HEK293T (cell line): ENCODE results near the gene KSR2.

Source experiments
- CTCF ChIA-PET: fragments of 350-600 bp; formaldehyde crosslinking; extraction: SDS; loops from one replicate; lab custom pipeline; 2021; ENCODE audit warnings: antibody characterized with exemption, inconsistent platforms; lab: Yijun Ruan, JAX
- POLR2A ChIA-PET: fragments of 350-600 bp; formaldehyde crosslinking; extraction: SDS; loops from one replicate; lab custom pipeline; 2020; ENCODE audit warnings: antibody characterized with exemption, inconsistent platforms; lab: Yijun Ruan, JAX
- DNase-seq: peaks from one replicate; pipeline ENCODE4 v3.0.0; 2012; ENCODE audit warnings: mixed read lengths; ENCODE audit errors: extremely low spot score
- ARNT ChIP-seq: fragments of 450-650 bp; IDR thresholded peaks from 2 replicates; pipeline ENCODE4 v1.6.1; 2017; ENCODE audit warnings: mild to moderate bottlenecking
- BHLHE40 ChIP-seq: fragments of 450-650 bp; IDR thresholded peaks from 2 replicates; pipeline ENCODE4 v1.6.1; 2016; ENCODE audit warnings: mild to moderate bottlenecking, moderate library complexity, borderline replicate concordance
- CTBP1 ChIP-seq: fragments of 450-650 bp; IDR thresholded peaks from 2 replicates; pipeline ENCODE4 v1.6.1; 2016; ENCODE audit warnings: borderline replicate concordance
- ELF4 ChIP-seq: fragments of 450-650 bp; IDR thresholded peaks from 2 replicates; pipeline ENCODE4 v1.6.1; 2017; ENCODE audit warnings: antibody characterized with exemption
- FOXA1 ChIP-seq: fragments of 450-650 bp; IDR thresholded peaks from 2 replicates; pipeline ENCODE4 v1.6.1; 2016; ENCODE audit warnings: mild to moderate bottlenecking
- FOXK2 ChIP-seq: fragments of 450-650 bp; IDR thresholded peaks from 2 replicates; pipeline ENCODE4 v1.6.1; 2016; ENCODE audit warnings: mild to moderate bottlenecking
- FOXM1 ChIP-seq: fragments of 450-650 bp; IDR thresholded peaks from 2 replicates; pipeline ENCODE4 v1.6.1; 2017; ENCODE audit warnings: mild to moderate bottlenecking, borderline replicate concordance
- HDGF ChIP-seq: fragments of 450-650 bp; IDR thresholded peaks from 2 replicates; pipeline ENCODE4 v1.6.1; 2017; ENCODE audit warnings: antibody characterized with exemption, borderline replicate concordance
- L3MBTL2 ChIP-seq: fragments of 450-650 bp; conservative IDR thresholded peaks from 2 replicates; pipeline ENCODE4 v1.6.1; 2016; ENCODE audit warnings: mild to moderate bottlenecking
- LEF1 ChIP-seq: fragments of 450-650 bp; IDR thresholded peaks from 2 replicates; pipeline ENCODE4 v1.6.1; 2017; ENCODE audit warnings: mild to moderate bottlenecking, borderline replicate concordance
- NFRKB ChIP-seq: fragments of 450-650 bp; IDR thresholded peaks from 2 replicates; pipeline ENCODE4 v1.6.1; 2016; ENCODE audit warnings: mild to moderate bottlenecking, moderate library complexity
- SP1 ChIP-seq: fragments of 450-650 bp; IDR thresholded peaks from 2 replicates; pipeline ENCODE4 v1.6.1; 2017
- SUZ12 ChIP-seq: fragments of 450-650 bp; IDR thresholded peaks from 2 replicates; pipeline ENCODE4 v1.6.1; 2016; ENCODE audit warnings: mild to moderate bottlenecking
- TARDBP ChIP-seq: fragments of 450-650 bp; IDR thresholded peaks from 2 replicates; pipeline ENCODE4 v1.6.1; 2016
- ZNF384 ChIP-seq: fragments of 450-650 bp; IDR thresholded peaks from 2 replicates; pipeline ENCODE4 v1.6.1; 2016
- TF ChIP-seq, protein P1 (sequence below): fragments of 450-650 bp; IDR thresholded peaks from 2 replicates; pipeline ENCODE4 v1.6.1; 2016

The KSR2 gene

GRCh38 chr12:117890644-117891043 is 78.1 kb downstream of the KSR2 start:
- no peak for DNase-seq
- TF ChIP-seq HDGF, result no peak
- TF ChIP-seq FOXA1, result no peak
- no peak for TF ChIP-seq ARNT
- TF ChIP-seq SP1, result no peak
- no peak for TF ChIP-seq NFRKB
- no peak for TF ChIP-seq SUZ12
- TF ChIP-seq L3MBTL2, result no peak
- TF ChIP-seq ZNF384, result no peak
- TF ChIP-seq CTBP1, result no peak
- CTCF ChIA-PET, result interaction anchor here (0.6 to 1.9 kb wide), 4 partner anchors 10 to 16 kb away, joined by 4 to 6 read pairs (median 5); no protein-coding TSS in a partner anchor
- POLR2A ChIA-PET, result interaction anchor here (1.4 kb wide), 1 partner anchor 126 kb away, joined by 3 read pairs; the partner anchor contains the start of gene RFC5

GRCh38 chr12:117890137-117890536 is 78.7 kb downstream of the KSR2 start:
- POLR2A ChIA-PET, result interaction anchor here (1.4 kb wide), 1 partner anchor 126 kb away, joined by 3 read pairs; the partner anchor contains the start of gene RFC5
- TF ChIP-seq FOXA1, result no peak
- no peak for TF ChIP-seq FOXM1
- TF ChIP-seq BHLHE40, result no peak
- TF ChIP-seq, protein P1, sequence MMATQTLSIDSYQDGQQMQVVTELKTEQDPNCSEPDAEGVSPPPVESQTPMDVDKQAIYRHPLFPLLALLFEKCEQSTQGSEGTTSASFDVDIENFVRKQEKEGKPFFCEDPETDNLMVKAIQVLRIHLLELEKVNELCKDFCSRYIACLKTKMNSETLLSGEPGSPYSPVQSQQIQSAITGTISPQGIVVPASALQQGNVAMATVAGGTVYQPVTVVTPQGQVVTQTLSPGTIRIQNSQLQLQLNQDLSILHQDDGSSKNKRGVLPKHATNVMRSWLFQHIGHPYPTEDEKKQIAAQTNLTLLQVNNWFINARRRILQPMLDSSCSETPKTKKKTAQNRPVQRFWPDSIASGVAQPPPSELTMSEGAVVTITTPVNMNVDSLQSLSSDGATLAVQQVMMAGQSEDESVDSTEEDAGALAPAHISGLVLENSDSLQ, result no peak
- no peak for TF ChIP-seq L3MBTL2
- no peak for TF ChIP-seq ZNF384
- no peak for TF ChIP-seq ARNT
- no peak for TF ChIP-seq TARDBP
- no peak for TF ChIP-seq SP1
- TF ChIP-seq FOXK2, result no peak
- TF ChIP-seq HDGF, result no peak
- TF ChIP-seq NFRKB, result no peak
- TF ChIP-seq ELF4, result no peak
- no peak for TF ChIP-seq SUZ12
- TF ChIP-seq LEF1, result no peak
- no peak for TF ChIP-seq CTBP1
- CTCF ChIA-PET, result interaction anchor here (0.5 to 1.9 kb wide), 5 partner anchors 9 to 35 kb away, joined by 3 to 6 read pairs (median 5); no protein-coding TSS in a partner anchor
- DNase-seq, result peak; percentile 27

GRCh38 chr12:117889098-117889497 is 79.7 kb downstream of the KSR2 start:
- CTCF ChIA-PET, result interaction anchor here (1.9 kb wide), 1 partner anchor 11 kb away, joined by 6 read pairs; no protein-coding TSS in a partner anchor
- POLR2A ChIA-PET, result interaction anchor here (1.4 kb wide), 1 partner anchor 127 kb away, joined by 3 read pairs; the partner anchor contains the start of gene RFC5
- no peak for DNase-seq
- TF ChIP-seq ARNT, result no peak
- no peak for TF ChIP-seq SP1
- TF ChIP-seq ELF4, result no peak
- no peak for TF ChIP-seq ZNF384
- TF ChIP-seq LEF1, result no peak
- no peak for TF ChIP-seq FOXK2
- TF ChIP-seq, protein P1, result no peak
- no peak for TF ChIP-seq TARDBP
- no peak for TF ChIP-seq SUZ12
- no peak for TF ChIP-seq BHLHE40
- TF ChIP-seq NFRKB, result no peak
- TF ChIP-seq L3MBTL2, result no peak
- TF ChIP-seq FOXA1, result no peak
- no peak for TF ChIP-seq CTBP1
- no peak for TF ChIP-seq HDGF
- TF ChIP-seq FOXM1, result no peak

- no peak for DNase-seq
- CTCF ChIA-PET, result no interaction called here
- TF ChIP-seq, protein P1, result no peak
- no peak for TF ChIP-seq NFRKB
- TF ChIP-seq HDGF, result no peak
- TF ChIP-seq SP1, result no peak
- TF ChIP-seq ARNT, result no peak
- TF ChIP-seq FOXM1, result no peak
- TF ChIP-seq LEF1, result no peak
- no peak for TF ChIP-seq SUZ12
- no peak for TF ChIP-seq BHLHE40
- TF ChIP-seq FOXK2, result no peak
- TF ChIP-seq CTBP1, result no peak
- TF ChIP-seq TARDBP, result no peak
- POLR2A ChIA-PET, result no interaction called here
Observed at GRCh38 chr12:117885211-117885610, 83.6 kb downstream of the KSR2 start.

DNA sequence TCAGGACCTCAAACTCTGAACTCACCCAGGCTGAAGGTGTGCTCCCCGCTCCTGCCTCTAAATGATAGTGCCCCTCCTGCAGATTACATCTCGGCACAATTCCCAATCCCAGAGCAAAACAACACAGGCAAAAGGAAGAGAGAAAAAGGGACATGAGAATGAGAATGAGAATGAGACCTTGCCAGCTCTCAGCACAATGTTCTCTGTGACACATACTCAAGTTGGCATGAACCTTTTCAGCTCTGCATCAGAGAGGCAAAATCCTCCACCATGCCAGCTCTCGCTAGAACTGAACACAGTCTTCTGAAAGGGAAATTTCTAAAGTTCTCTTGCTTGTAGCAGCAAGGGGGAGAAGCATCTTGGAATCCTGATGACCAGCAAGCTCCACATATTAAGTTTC is 84.6 kb downstream of the KSR2 start:
- POLR2A ChIA-PET, result no interaction called here
- CTCF ChIA-PET, result interaction anchor here (0.6 to 1.9 kb wide), 2 partner anchors 27 to 970 kb away, joined by 3 to 6 read pairs; no protein-coding TSS in a partner anchor
- no peak for TF ChIP-seq CTBP1
- no peak for TF ChIP-seq NFRKB
- no peak for TF ChIP-seq L3MBTL2
- TF ChIP-seq LEF1, result no peak
- TF ChIP-seq FOXM1, result no peak
- no peak for TF ChIP-seq HDGF
- TF ChIP-seq ELF4, result no peak
- TF ChIP-seq SP1, result no peak
- TF ChIP-seq SUZ12, result no peak
- TF ChIP-seq, protein P1, result no peak
- no peak for TF ChIP-seq FOXA1
- TF ChIP-seq ZNF384, result no peak
- no peak for TF ChIP-seq ARNT
- no peak for TF ChIP-seq TARDBP
- TF ChIP-seq BHLHE40, result no peak
- no peak for DNase-seq
